ENCODE measurements around the gene PNMA8C. TPM values are rescaled to one million over a fixed set of nuclear protein-coding genes. Genes with fewer than 3 reads are reported as not detected.

PNMA8C gene
- total and polyA plus RNA-seq, 2 experiments from 2014 or later = 0.44 to 2.3 TPM

- no peak for TF ChIP-seq ZNF462 (CRISPR knock-in tag; IDR thresholded peaks at IDR 0.05)
- no peak for TF ChIP-seq CTCF (conservative IDR thresholded peaks at IDR 0.05; ENCODE audit: low read depth in 2 of 2)
These were observed 36.4 kb downstream of the PNMA8C start (continued) for GRCh38 chr19:46392252-46392801.

- Histone ChIP-seq H3K36me3 (ENCODE audit: insufficient read depth) (no peaks in the 10 kb centered on the region; the same call in 1 of the 2 replicates), H3K9me2 (ENCODE audit: insufficient read depth) (no peaks in the 10 kb centered on the region), H3K4me3 (no peak overlapping the region), H4K20me1 (replicated peaks; ENCODE audit: insufficient read depth) (no peaks in the 10 kb centered on the region; the same call in 1 of the 2 replicates), H3K79me2 (replicated peaks; ENCODE audit: insufficient read depth) (no peaks in the 10 kb centered on the region), H2AFZ (no peak overlapping the region), H3K4me1 (ENCODE audit: insufficient read depth) (no peaks in the 10 kb centered on the region; the same call in 1 of the 2 replicates), H3F3A (replicated peaks; ENCODE audit: low read depth) (peaks cover 14% of the 10 kb centered on the region), H3K27ac (ENCODE audit: low read depth) (no peak overlapping the region), H3K4me2 (no peak overlapping the region), H3K27me3 (ENCODE audit: insufficient read depth) (no peaks in the 10 kb centered on the region)
- Mint-ChIP-seq H3K4me1 (peaks cover 19% of the 10 kb centered on the region), H3K27ac (no peak overlapping the region), H3K9me3 (no peaks in the 10 kb centered on the region), H3K4me3 (no peak overlapping the region), H3K36me3 (ENCODE audit: low read depth) (peaks cover 53% of the 10 kb centered on the region), H3K27me3 (ENCODE audit: insufficient read depth, low read depth, poor library complexity) (peaks cover 23% of the 10 kb centered on the region)
- ATAC-seq = peak; percentile 17; the same call in 2 of the 3 replicates
- DNase-seq (ENCODE audit: low spot score) = no peak
- no peak for TF ChIP-seq ZNF331 (CRISPR knock-in tag; IDR thresholded peaks at IDR 0.05; ENCODE audit: low read depth)
- no peak for TF ChIP-seq ZNF462 (CRISPR knock-in tag; IDR thresholded peaks at IDR 0.05)
- no peak for TF ChIP-seq STAT1 (IDR thresholded peaks at IDR 0.05; ENCODE audit: unreplicated experiment)
- TF ChIP-seq POLR2AphosphoS5 (IDR thresholded peaks at IDR 0.05; ENCODE audit: low read depth) = no peak
These were observed 37.2 kb downstream of the PNMA8C start for GRCh38 chr19:46391296-46392251.
